Neuron (in vitro differentiated cells): ENCODE measurements around the gene CROCC.

Experiments used
- H2AFZ ChIP-seq: one replicate; pipeline ENCODE4 v1.6.1; 2013; ENCODE audit warnings: low read depth, mild to moderate bottlenecking, inconsistent platforms, low read length, moderate library complexity
- H3K27me3 ChIP-seq: one replicate; pipeline ENCODE4 v1.6.1; 2013; ENCODE audit warnings: low read length; ENCODE audit not compliant: insufficient read depth
- H3K36me3 ChIP-seq: one replicate; pipeline ENCODE4 v1.6.1; 2013; ENCODE audit warnings: low read length; ENCODE audit not compliant: insufficient read depth
- H3K4me1 ChIP-seq: one replicate; pipeline ENCODE4 v1.6.1; 2013; ENCODE audit warnings: low read length; ENCODE audit not compliant: insufficient read depth
- H3K4me3 ChIP-seq: 2 replicates; pipeline ENCODE4 v1.5.1; 2013; ENCODE audit warnings: mild to moderate bottlenecking, low read length, moderate library complexity
- H3K9me3 ChIP-seq: one replicate; pipeline ENCODE4 v1.6.1; 2013; ENCODE audit warnings: low read length

CROCC gene

DNA sequence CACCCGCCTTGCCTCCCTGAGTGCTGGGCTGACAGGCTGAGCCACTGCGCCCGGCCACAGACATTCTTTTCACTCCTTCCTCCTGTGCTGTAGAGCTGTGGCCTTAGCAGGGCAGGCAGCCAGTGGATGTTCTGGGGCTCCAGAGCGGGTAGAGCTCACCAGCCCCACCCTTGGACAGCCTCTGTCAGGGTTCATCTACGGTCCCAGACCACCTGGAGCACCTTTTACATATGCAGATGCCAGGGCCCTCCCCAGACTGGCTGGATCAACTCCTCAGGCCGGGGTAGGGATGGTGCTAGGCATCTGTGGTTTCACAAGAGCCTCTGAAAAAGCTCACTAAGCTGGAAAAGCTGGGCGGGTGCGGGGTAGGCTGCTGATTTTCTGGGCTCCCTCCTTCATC is 85.4 kb downstream of the CROCC start:
- Histone ChIP-seq H3K4me3 (no peak overlapping the region), H3K9me3 (no peaks in the 10 kb centered on the region), H2AFZ (no peak overlapping the region), H3K36me3 (peaks cover 25% of the 10 kb centered on the region), H3K4me1 (peaks cover 10% of the 10 kb centered on the region), H3K27me3 (no peaks in the 10 kb centered on the region)

DNA sequence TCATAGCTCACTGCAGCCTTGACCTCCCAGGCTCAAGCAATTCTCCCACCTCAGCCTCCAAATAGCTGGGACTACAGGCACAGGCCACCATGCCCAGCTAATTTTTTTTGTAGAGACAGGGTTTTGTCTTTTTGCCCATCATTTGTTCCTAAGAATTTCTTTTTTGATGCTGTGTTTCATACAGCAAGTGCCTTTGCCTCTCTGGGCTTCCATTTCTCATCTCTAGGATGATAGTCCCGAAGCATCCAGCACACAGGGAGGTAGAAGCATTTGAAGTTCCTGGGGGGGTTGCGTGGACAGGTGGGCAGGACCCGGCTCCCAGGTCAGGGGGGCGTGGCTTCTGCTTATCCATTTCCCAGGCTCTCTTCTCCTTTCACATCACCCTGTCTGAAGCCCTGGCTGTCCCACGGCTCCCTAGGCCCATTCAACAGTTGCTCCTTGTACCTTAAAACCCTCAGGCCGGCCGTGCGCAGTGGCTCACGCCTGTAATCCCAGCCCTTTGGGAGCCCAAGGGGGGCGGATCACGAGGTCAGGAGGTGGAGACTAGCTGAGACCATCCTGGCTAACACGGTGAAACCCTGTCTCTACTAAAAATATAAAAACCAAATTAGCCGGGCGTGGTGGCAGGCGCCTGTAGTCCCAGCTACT is 86.6 kb downstream of the CROCC start:
- H2AFZ ChIP-seq = no peak overlapping the region
- H3K36me3 ChIP-seq = peaks cover 16% of the 10 kb centered on the region
- no peaks in the 10 kb centered on the region for H3K27me3 ChIP-seq
- peaks cover 16% of the 10 kb centered on the region for H3K4me1 ChIP-seq
- no peaks in the 10 kb centered on the region for H3K9me3 ChIP-seq
- H3K4me3 ChIP-seq = no peak overlapping the region

DNA sequence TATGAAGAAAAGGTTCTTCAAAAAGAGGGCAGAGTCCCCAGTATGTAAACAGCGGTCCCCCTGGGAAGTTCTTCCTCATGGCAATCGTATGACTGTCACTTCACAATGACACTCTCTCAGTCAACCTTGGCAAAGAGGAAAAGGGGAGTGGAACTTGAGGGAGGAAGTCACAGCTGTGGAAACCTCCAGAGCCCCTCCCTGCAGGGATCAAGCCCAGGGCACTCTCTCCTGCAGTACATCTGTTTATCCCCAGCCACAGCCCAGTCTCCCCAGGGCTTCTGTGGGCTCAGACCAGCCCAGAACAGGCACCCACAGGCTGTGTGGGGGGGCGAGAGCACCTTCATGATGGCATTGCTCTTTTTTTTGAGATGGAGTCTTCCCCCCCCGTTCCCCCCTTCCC is 88.0 kb downstream of the CROCC start:
- Histone ChIP-seq H3K9me3 (no peaks in the 10 kb centered on the region), H3K27me3 (no peaks in the 10 kb centered on the region), H3K4me1 (peaks cover 16% of the 10 kb centered on the region), H2AFZ (no peak overlapping the region), H3K4me3 (no peak overlapping the region), H3K36me3 (peaks cover 7% of the 10 kb centered on the region)

DNA sequence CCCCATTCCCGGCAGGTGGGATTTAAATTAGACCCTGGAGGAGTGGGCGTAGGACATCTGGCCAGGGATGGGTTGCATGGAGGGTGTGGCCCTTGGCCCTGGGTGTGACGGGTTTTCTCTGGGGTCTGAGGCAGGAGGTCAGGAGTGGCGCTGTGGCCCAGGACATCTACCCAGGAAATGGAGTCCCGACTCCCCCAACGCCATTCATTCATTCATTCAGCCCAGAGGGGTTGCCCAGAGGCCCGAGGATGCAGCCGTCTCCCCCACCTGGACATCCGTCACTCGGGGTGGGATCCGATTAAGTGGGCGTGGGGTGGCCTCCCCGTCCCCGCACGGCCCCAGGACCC is 89.3 kb downstream of the CROCC start:
- Histone ChIP-seq H3K9me3 (no peaks in the 10 kb centered on the region), H3K4me1 (peaks cover 22% of the 10 kb centered on the region), H2AFZ (peak overlapping the region; percentile 70), H3K36me3 (no peaks in the 10 kb centered on the region), H3K4me3 (peak overlapping the region; percentile 87), H3K27me3 (no peaks in the 10 kb centered on the region)

DNA sequence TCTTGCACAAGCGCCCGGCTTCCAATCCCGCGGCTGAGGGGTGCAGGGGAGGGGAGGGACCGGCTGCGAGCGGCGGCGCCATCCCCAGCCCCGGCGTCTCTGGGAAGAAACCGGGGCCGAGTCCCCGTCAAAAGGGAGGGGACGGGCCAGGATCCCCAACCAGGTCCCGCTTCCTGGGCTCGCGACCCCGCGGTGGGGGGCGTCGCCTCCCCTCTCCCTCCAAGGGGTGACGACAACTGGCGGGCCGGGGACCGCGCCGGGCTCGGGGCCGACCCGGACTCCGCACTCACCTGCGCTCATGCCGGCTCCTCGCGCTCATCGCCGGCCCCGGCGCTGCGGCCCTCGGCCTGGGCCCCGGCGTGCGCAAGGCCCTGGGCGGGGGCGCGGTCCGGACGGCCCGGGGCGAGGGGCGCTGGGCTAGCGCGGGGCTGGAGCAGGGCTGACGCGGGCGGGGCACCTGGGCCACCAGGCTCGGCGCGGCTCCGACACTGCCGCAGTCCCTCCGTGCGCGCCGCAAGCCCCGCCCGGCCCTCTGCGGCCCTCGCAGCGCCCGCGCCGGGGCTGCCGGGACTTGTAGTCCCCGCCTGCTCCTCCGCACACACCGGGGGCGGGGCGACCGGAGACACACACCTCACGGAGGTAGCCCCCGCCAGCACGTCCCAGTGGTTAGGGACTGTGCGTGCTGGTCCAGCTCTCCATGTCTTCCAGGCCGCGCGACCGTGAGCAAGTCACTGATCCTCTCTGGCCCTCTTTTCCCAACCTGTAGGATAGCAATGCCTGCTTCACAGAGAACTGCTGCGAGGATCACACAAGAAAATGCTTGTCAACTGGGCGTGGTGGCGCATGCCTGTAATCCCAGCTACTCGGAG is 89.9 kb downstream of the CROCC start, which contains the start of gene ATP13A2:
Gene ATP13A2, minus strand, starts transcription at position 490 of the 869 bp plus-strand sequence. Its CDS starts 190 bp downstream, at position 300.
- Histone ChIP-seq H2AFZ (peak within 1 kb of the TSS; percentile 70), H3K27me3 (no peaks in the 10 kb centered on the region), H3K36me3 (no peaks in the 10 kb centered on the region), H3K4me3 (peak within 1 kb of the TSS; percentile 87), H3K9me3 (no peaks in the 10 kb centered on the region), H3K4me1 (peaks cover 26% of the 10 kb centered on the region)

DNA sequence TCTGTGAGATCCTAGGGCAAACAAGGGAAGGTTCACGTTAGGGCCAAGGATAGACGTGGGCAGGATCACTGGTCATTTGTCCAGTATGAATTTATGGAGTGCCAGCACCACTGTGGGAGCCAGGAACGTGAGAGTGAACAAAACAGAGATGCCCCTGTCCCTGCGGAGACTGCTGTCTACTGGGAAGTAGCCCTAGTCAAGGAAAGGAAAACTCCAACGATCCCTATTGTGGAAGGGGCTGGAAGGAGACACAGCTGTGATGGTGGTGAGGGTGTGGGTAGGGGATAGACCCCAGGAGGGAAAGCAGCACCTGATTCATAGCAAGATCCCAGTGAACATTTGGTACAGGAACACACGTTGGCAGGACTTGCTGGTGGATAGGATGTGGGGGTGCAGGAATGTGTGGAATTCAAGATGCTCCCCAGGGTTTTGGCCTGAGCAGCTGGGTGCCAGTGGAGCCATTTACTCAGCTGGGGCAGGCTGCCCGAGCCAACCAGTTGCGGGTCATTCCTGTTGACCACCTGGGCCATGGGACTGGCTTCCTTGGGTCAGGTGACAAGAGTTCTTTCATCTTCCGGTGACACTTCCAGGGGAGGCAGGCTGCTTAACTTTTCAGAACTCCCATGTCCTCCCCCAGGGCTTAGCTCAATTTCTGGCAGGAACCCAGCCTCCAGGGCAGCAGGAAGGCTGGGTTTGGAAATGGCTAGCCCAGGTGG is 91.2 kb downstream of the CROCC start:
- H3K36me3 ChIP-seq = peaks cover 1% of the 10 kb centered on the region
- H3K4me1 ChIP-seq = peaks cover 26% of the 10 kb centered on the region
- peak overlapping the region; percentile 7 for H2AFZ ChIP-seq
- no peak overlapping the region for H3K4me3 ChIP-seq
- H3K9me3 ChIP-seq = no peaks in the 10 kb centered on the region
- H3K27me3 ChIP-seq = no peaks in the 10 kb centered on the region

DNA sequence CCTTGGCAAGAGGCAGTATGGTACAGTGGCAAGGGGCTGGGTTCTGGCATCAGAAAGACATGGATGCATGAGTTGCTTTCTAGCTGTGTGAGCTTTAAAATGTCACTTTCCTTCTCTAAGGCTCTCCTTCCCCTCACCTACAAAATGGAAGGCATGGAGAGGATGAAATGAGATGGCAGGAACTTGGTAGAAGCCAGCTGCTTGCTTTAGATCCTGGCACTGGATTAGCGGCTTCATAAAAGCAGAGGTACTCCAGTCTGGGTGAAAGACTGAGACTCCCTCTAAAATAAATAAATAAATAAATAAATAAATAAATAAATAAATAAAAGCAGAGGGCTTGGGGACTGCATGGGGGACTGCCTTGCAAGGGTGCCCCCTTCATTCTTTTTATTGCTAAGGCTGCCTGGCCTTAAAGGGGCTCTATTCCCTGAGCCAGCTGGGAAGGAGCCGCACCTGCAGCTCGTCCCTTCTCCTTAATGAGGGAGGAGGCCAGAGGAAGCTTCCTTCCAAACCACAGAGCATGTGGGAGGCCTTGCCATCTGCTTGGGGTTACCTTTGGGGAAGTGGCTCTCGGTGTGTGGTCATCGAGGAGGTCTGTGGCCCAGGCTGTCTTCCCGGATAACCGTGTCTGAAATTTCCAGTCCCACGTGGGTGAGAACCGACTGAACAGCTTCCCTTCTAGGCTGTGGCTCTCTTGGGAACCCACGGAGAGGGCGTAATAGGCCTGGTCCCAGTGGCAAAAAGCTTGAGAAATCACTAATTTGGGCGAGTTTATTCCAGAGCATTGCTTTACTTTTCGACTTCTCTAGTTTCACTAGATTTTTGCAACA is 92.0 kb downstream of the CROCC start:
- H3K27me3 ChIP-seq = no peaks in the 10 kb centered on the region
- H3K36me3 ChIP-seq = peaks cover 7% of the 10 kb centered on the region

DNA sequence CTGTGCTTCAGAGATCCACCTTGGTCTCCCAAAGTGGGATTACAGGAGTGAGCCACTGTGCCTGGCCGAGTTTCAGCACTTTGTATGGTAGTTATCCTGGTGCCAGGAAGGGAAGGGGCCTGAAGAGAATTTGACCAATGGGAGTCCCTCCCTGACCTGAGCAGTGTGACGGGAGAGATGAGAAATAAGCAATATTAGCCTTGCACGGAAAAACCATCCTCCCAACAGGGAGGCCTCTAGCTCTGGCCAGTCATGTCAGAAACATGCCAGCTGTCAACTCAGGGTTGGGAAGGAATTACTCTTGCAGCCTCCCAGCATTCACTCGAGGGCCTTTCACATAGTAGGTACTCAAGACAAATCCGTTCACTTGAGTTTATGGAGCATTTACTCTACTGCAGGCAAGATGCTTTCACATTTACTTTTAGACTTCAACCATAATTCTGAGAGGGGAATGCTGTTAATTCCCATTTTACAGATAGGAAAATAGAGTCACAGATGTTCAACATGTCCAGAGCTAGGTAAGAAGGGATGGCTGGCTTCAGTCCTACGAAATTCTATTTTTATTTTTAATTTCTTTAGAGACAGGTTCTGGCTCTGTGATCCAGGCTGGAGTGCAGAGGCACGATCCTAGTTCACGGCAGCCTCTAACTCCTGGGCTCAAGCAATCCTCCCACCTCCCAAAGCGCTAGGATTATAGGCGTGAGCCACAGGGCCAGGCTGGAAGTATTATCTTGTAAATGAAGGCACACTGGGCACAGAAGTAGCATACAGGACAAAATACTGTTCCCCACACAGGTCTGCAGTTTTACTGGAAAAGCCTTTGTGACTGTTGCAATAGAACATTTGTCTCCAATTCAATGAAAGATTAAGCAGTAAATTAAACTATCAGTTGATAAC is 93.2 kb downstream of the CROCC start:
- H3K9me3 ChIP-seq = no peaks in the 10 kb centered on the region
- H3K36me3 ChIP-seq = peaks cover 19% of the 10 kb centered on the region
- no peaks in the 10 kb centered on the region for H3K27me3 ChIP-seq
- peaks cover 26% of the 10 kb centered on the region for H3K4me1 ChIP-seq
- H2AFZ ChIP-seq = no peak overlapping the region
- H3K4me3 ChIP-seq = no peak overlapping the region

More for the DNA sequence above, 92.0 kb downstream of the CROCC start:
- Histone ChIP-seq H3K4me1 (peaks cover 26% of the 10 kb centered on the region), H2AFZ (no peak overlapping the region), H3K4me3 (no peak overlapping the region), H3K9me3 (no peaks in the 10 kb centered on the region)

DNA sequence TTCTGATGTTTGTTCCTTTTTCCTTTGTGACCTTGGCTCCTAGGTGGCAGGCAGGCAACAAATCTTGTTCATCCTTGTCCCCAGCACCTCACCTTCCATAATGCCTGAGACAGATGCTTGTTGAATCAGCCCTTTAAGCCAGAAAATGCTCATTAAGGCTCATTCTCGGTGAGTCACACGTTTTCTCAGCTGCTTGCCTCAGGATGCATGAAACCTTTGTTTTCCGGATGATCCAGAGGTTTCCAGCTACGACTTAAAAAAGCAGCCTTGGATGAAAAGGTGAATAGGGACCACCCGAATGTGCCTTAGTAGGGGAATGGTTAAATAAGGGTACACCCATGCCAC is 94.6 kb downstream of the CROCC start:
- Histone ChIP-seq H3K27me3 (no peaks in the 10 kb centered on the region), H3K36me3 (peaks cover 33% of the 10 kb centered on the region), H3K4me3 (no peak overlapping the region), H2AFZ (no peak overlapping the region), H3K9me3 (no peaks in the 10 kb centered on the region), H3K4me1 (peaks cover 17% of the 10 kb centered on the region)

DNA sequence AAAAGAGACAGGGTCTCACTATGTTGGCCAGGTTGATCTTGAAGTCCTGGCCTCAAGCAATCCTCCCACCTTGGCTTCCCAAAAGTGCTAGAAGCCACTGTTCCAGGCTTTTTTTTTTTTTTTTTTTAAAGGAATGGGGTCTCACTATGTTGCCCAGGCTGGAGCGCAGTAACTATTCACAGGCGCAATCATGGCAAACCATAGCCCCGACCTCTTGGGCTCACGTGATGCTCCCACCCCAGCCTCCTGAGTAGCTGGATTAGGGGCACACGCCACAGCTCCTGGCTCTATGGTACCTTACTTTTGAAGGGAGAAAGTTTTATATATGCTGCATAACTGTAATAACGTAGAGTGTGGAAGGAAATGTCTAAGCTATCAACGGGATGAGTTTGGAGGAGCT is 95.7 kb downstream of the CROCC start:
- Histone ChIP-seq H2AFZ (no peak overlapping the region), H3K4me1 (peaks cover 13% of the 10 kb centered on the region), H3K36me3 (peaks cover 44% of the 10 kb centered on the region), H3K27me3 (no peaks in the 10 kb centered on the region), H3K4me3 (no peak overlapping the region), H3K9me3 (no peaks in the 10 kb centered on the region)

DNA sequence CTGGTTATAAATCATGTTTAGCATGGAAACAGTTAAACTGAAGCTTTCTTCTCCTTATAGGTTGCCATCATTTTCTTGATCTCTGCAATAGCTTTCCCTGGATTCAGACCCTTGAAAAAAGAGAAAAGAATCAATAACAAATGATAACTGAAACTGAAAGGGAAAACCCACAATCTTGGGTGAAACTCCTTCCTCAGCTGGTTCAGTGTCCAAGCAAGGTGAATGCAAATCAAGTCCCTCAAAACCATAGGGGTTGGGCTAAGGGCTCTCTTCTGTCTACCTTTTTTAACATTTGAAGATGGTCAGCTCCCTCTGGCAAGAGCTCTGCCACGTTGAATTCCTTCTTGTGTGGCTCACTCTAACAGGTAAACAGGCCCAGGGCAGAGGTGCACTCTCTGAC is 97.1 kb downstream of the CROCC start:
- peaks cover 57% of the 10 kb centered on the region for H3K36me3 ChIP-seq
- H3K9me3 ChIP-seq = no peaks in the 10 kb centered on the region
- no peaks in the 10 kb centered on the region for H3K27me3 ChIP-seq
- H2AFZ ChIP-seq = no peak overlapping the region
- H3K4me1 ChIP-seq = peaks cover 10% of the 10 kb centered on the region
- no peak overlapping the region for H3K4me3 ChIP-seq

DNA sequence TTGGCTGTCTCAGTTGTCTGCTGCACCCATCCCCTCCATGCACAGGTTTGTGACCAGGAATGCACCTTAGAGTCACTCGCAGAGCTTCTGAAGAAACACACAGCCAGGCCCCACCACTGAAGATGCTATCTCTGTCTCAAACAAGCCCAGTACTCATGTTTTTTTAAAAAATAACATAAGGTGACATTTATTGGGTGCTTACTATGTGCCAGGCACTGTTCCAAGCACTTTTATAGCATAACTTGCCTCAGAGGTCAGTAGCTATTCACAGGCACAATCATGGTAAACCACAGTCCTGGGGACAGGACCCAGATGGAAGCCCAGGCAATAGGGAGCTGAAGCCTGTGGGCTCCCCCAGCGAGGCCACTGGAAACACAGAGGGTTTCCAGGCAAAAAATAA is 98.8 kb downstream of the CROCC start:
- H3K4me1 ChIP-seq = peaks cover 8% of the 10 kb centered on the region
- H3K9me3 ChIP-seq = no peaks in the 10 kb centered on the region
- H3K4me3 ChIP-seq = no peak overlapping the region
- no peaks in the 10 kb centered on the region for H3K27me3 ChIP-seq
- H2AFZ ChIP-seq = no peak overlapping the region
- H3K36me3 ChIP-seq = peaks cover 69% of the 10 kb centered on the region
